Neural progenitor cell (in vitro differentiated cells): ENCODE data around the gene GAS2L1. TPM values are rescaled to one million over a fixed set of nuclear protein-coding genes. Genes with fewer than 3 reads are reported as not detected.

Source experiments
- DNase-seq: peaks from one replicate; pipeline ENCODE4 v3.0.0-alpha.2; 2016; ENCODE audit warnings: low spot score
- H2AFZ ChIP-seq: fragments of 200-600 bp; sonication (generic); replicated peaks from 2 replicates; pipeline ENCODE4 v1.6.1; 2016; ENCODE audit warnings: antibody characterized with exemption
- H3F3A ChIP-seq: fragments of 200-600 bp; sonication (generic); 2 replicates; pipeline ENCODE4 v1.6.1; 2016; ENCODE audit warnings: antibody characterized with exemption, low read depth
- H3K27ac ChIP-seq: fragments of 200-600 bp; sonication (generic); 2 replicates; pipeline ENCODE4 v1.5.1; 2016; ENCODE audit warnings: mild to moderate bottlenecking
- H3K27me3 ChIP-seq: fragments of 200-600 bp; sonication (generic); 2 replicates; pipeline ENCODE4 v1.6.1; 2016; ENCODE audit warnings: mild to moderate bottlenecking, moderate library complexity
- H3K36me3 ChIP-seq: fragments of 200-600 bp; sonication (generic); 2 replicates; pipeline ENCODE4 v1.5.1; 2016
- H3K4me1 ChIP-seq: fragments of 200-600 bp; sonication (generic); 2 replicates; pipeline ENCODE4 v1.6.1; 2016; ENCODE audit warnings: mixed run types
- H3K4me2 ChIP-seq: fragments of 200-600 bp; sonication (generic); 2 replicates; pipeline ENCODE4 v1.6.1; 2016
- H3K4me3 ChIP-seq: fragments of 200-600 bp; sonication (generic); 2 replicates; pipeline ENCODE4 v1.5.1; 2016
- H3K79me2 ChIP-seq: fragments of 200-600 bp; sonication (generic); 2 replicates; pipeline ENCODE4 v1.6.1; 2016; ENCODE audit warnings: low read depth
- H3K9ac ChIP-seq: fragments of 200-600 bp; sonication (generic); 2 replicates; pipeline ENCODE4 v1.6.1; 2016
- H3K9me3 ChIP-seq: fragments of 200-600 bp; sonication (generic); 2 replicates; pipeline ENCODE4 v1.5.1; 2016; ENCODE audit warnings: low read depth
- H4K20me1 ChIP-seq: fragments of 200-600 bp; sonication (generic); 2 replicates; pipeline ENCODE4 v1.6.1; 2016; ENCODE audit warnings: low read depth
- H3K27ac Mint-ChIP-seq: 3 replicates; pipeline ENCODE4 v1.8.0; 2021; ENCODE audit warnings: mixed read lengths
- H3K27me3 Mint-ChIP-seq: 2 replicates; pipeline ENCODE4 v1.8.0; 2022; ENCODE audit warnings: low read depth, mild to moderate bottlenecking, inconsistent platforms, moderate library complexity, mixed read lengths; ENCODE audit not compliant: insufficient read depth
- H3K36me3 Mint-ChIP-seq: 3 replicates; pipeline ENCODE4 v1.8.0; 2021; ENCODE audit warnings: mixed read lengths
- H3K4me1 Mint-ChIP-seq: 3 replicates; pipeline ENCODE4 v1.8.0; 2021; ENCODE audit warnings: mixed read lengths
- H3K4me3 Mint-ChIP-seq: 3 replicates; pipeline ENCODE4 v1.8.0; 2021; ENCODE audit warnings: mild to moderate bottlenecking, moderate library complexity, mixed read lengths
- H3K9me3 Mint-ChIP-seq: 3 replicates; pipeline ENCODE4 v1.8.0; 2020; ENCODE audit warnings: mixed read lengths
- EZH2 ChIP-seq: fragments of 200-600 bp; sonication (generic); IDR thresholded peaks from 2 replicates; pipeline ENCODE4 v1.6.1; 2017; ENCODE audit warnings: antibody characterized with exemption, mild to moderate bottlenecking, moderate library complexity
- EZH2phosphoT487 ChIP-seq: fragments of 200-600 bp; sonication (generic); IDR thresholded peaks from 2 replicates; pipeline ENCODE4 v1.6.1; 2017; ENCODE audit warnings: antibody characterized with exemption
- total RNA-seq: library from RNA; depleted of rRNA; stranded (reverse); fragments of >200 nt; gene quantifications from 2 replicates; pipeline ENCODE4 v1.2.3, GENCODE V29; 2015; ENCODE audit warnings: low replicate concordance
- TF ChIP-seq, protein P1 (sequence below): fragments of 200-600 bp; sonication (generic); IDR thresholded peaks from 2 replicates; pipeline ENCODE4 v1.5.1; 2017; ENCODE audit warnings: antibody characterized with exemption, mild to moderate bottlenecking

GAS2L1 gene
- total RNA-seq, 1 donor from 2014 or later: 0.95 TPM

DNA sequence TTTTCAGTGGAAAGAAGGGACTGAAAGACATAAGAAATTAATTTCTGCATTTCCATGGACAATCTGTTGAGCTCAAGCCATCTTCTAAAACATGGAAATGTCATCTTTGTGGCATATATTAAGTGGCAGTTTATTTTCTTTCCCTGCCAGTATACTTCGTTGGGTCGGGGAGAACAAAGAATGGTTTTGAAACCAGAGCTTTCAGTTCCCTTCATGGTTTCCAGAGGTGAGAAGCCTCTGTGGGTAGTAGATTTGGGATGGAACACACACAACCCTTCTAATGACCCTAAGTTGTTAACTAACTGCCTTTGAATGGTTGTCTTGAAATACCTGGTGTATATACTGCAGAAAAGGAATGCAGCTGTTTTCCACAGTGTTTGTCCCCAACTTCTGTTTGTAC lies 17.6 kb upstream of the GAS2L1 start:
- Histone ChIP-seq H3K4me3 (no peak overlapping the region), H2AFZ (no peak overlapping the region), H3F3A (peaks cover 47% of the 10 kb centered on the region), H3K4me1 (no peaks in the 10 kb centered on the region), H3K79me2 (peaks cover 96% of the 10 kb centered on the region), H3K36me3 (peaks cover 35% of the 10 kb centered on the region), H3K9me3 (no peaks in the 10 kb centered on the region), H3K9ac (no peak overlapping the region), H4K20me1 (peaks cover 94% of the 10 kb centered on the region), H3K27me3 (no peaks in the 10 kb centered on the region), H3K4me2 (no peak overlapping the region), H3K27ac (no peak overlapping the region)
- H3K27ac Mint-ChIP-seq: no peak overlapping the region
- H3K9me3 Mint-ChIP-seq: no peaks in the 10 kb centered on the region
- H3K4me1 Mint-ChIP-seq: no peaks in the 10 kb centered on the region
- no peak for DNase-seq
- H3K27me3 Mint-ChIP-seq: no peaks in the 10 kb centered on the region
- H3K4me3 Mint-ChIP-seq: no peak overlapping the region
- peaks cover 59% of the 10 kb centered on the region for H3K36me3 Mint-ChIP-seq
- TF ChIP-seq EZH2 (no peak), EZH2phosphoT487 (no peak)

DNA sequence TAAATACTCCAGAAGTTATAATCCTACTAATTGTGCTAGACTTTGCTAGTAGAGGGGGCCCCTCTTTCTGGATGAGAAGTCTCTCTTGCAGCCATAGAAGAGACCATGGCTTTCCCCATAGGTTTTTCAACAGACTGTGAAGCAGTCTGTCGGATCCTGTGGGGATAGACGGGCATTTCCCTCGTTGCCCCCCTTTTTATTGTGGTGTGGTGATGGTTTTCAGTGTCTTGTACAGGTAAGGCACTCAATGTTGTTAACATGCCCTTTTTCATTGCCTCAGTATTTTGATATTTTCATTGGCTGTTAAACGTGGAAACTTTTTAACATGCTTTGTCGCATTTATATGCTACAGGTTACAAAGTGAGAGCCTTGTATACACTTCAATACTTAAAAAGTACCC lies 16.4 kb upstream of the GAS2L1 start:
- H3K36me3 ChIP-seq: peaks cover 39% of the 10 kb centered on the region
- no peak for DNase-seq
- H3K79me2 ChIP-seq: peaks cover 92% of the 10 kb centered on the region
- no peak overlapping the region for H3K4me3 ChIP-seq
- Mint-ChIP-seq H3K27ac (no peak overlapping the region), H3K27me3 (no peaks in the 10 kb centered on the region), H3K4me3 (no peak overlapping the region), H3K4me1 (no peaks in the 10 kb centered on the region), H3K9me3 (no peaks in the 10 kb centered on the region), H3K36me3 (peaks cover 52% of the 10 kb centered on the region)
- no peak overlapping the region for H2AFZ ChIP-seq
- no peak for TF ChIP-seq EZH2
- TF ChIP-seq EZH2phosphoT487: no peak
- H3K4me1 ChIP-seq: no peaks in the 10 kb centered on the region
- no peak overlapping the region for H3K9ac ChIP-seq
- H3K9me3 ChIP-seq: no peaks in the 10 kb centered on the region
- peaks cover 91% of the 10 kb centered on the region for H4K20me1 ChIP-seq
- H3K27me3 ChIP-seq: no peaks in the 10 kb centered on the region
- H3F3A ChIP-seq: peaks cover 56% of the 10 kb centered on the region
- H3K27ac ChIP-seq: no peak overlapping the region
- H3K4me2 ChIP-seq: no peak overlapping the region

- Histone ChIP-seq H3K4me3 (no peak overlapping the region), H3K36me3 (peaks cover 45% of the 10 kb centered on the region)
- H3K36me3 Mint-ChIP-seq: peaks cover 57% of the 10 kb centered on the region
These were observed 15.2 kb upstream of the GAS2L1 start for GRCh38 chr22:29291215-29291614.

DNA sequence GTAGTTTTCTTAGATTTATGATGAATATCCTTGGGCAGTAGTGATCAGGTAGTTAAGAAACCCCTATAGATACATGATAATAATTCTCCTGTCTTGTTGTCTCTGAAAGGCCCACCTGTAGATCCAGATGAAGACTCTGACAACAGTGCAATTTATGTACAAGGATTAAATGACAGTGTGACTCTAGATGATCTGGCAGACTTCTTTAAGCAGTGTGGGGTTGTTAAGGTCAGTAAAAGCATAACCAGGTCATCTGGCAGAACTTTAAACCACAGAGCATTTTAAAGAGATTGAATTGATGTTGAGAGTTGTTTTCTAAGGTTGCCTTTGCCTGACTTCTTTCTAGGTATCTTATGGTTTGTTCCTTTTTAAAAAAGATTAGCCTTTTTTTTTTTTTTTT lies 14.1 kb upstream of the GAS2L1 start:
- Histone ChIP-seq H4K20me1 (peaks cover 87% of the 10 kb centered on the region), H3K4me3 (no peak overlapping the region), H3K4me2 (no peak overlapping the region), H3K79me2 (peaks cover 75% of the 10 kb centered on the region), H3K9ac (no peak overlapping the region), H3K36me3 (peaks cover 51% of the 10 kb centered on the region), H3K4me1 (no peaks in the 10 kb centered on the region), H3K9me3 (no peaks in the 10 kb centered on the region), H3F3A (peaks cover 71% of the 10 kb centered on the region), H3K27ac (no peak overlapping the region), H3K27me3 (no peaks in the 10 kb centered on the region), H2AFZ (no peak overlapping the region)
- TF ChIP-seq EZH2phosphoT487 (no peak), EZH2 (no peak)
- TF ChIP-seq, protein P1, sequence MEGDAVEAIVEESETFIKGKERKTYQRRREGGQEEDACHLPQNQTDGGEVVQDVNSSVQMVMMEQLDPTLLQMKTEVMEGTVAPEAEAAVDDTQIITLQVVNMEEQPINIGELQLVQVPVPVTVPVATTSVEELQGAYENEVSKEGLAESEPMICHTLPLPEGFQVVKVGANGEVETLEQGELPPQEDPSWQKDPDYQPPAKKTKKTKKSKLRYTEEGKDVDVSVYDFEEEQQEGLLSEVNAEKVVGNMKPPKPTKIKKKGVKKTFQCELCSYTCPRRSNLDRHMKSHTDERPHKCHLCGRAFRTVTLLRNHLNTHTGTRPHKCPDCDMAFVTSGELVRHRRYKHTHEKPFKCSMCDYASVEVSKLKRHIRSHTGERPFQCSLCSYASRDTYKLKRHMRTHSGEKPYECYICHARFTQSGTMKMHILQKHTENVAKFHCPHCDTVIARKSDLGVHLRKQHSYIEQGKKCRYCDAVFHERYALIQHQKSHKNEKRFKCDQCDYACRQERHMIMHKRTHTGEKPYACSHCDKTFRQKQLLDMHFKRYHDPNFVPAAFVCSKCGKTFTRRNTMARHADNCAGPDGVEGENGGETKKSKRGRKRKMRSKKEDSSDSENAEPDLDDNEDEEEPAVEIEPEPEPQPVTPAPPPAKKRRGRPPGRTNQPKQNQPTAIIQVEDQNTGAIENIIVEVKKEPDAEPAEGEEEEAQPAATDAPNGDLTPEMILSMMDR: no peak
- no peak for DNase-seq
- Mint-ChIP-seq H3K4me3 (no peak overlapping the region), H3K4me1 (no peaks in the 10 kb centered on the region), H3K27me3 (no peaks in the 10 kb centered on the region), H3K36me3 (peaks cover 57% of the 10 kb centered on the region), H3K27ac (no peak overlapping the region), H3K9me3 (no peaks in the 10 kb centered on the region)

More at GRCh38 chr22:29291215-29291614, 15.2 kb upstream of the GAS2L1 start:
- no peak for DNase-seq
- no peaks in the 10 kb centered on the region for H3K9me3 Mint-ChIP-seq
- no peak overlapping the region for H3K4me3 Mint-ChIP-seq
- Histone ChIP-seq H3K4me1 (no peaks in the 10 kb centered on the region), H4K20me1 (peaks cover 87% of the 10 kb centered on the region), H3F3A (peaks cover 64% of the 10 kb centered on the region), H3K9me3 (no peaks in the 10 kb centered on the region), H3K4me2 (no peak overlapping the region), H2AFZ (no peak overlapping the region), H3K27ac (no peak overlapping the region), H3K79me2 (peaks cover 87% of the 10 kb centered on the region), H3K27me3 (no peaks in the 10 kb centered on the region), H3K9ac (no peak overlapping the region)
- H3K4me1 Mint-ChIP-seq: no peaks in the 10 kb centered on the region
- H3K27me3 Mint-ChIP-seq: no peaks in the 10 kb centered on the region
- TF ChIP-seq, protein P1: no peak
- TF ChIP-seq EZH2: no peak
- no peak for TF ChIP-seq EZH2phosphoT487
- no peak overlapping the region for H3K27ac Mint-ChIP-seq
